Central memory CD4-positive, alpha-beta T cell (primary cell): ENCODE results near the gene ZNF654.
A peak's percentile ranks its signal among the peaks of the same experiment; 100 is the strongest.
"Not testable (repeated sequence)": the region's sequence is repeated elsewhere in the genome, so short reads cannot be mapped to it uniquely, and the experiment has no call there.

Experiments
- DNase-seq: peaks from one replicate; pipeline ENCODE4 v3.0.0; 2022
- total RNA-seq, 3 experiments: gene quantifications; one replicate each; lab custom pipeline; 2026; lab: John Stamatoyannopoulos, UW

The ZNF654 gene
- 32.0 to 64.3 (median 34.1) reads per million in 3 experiments for total RNA-seq

DNA sequence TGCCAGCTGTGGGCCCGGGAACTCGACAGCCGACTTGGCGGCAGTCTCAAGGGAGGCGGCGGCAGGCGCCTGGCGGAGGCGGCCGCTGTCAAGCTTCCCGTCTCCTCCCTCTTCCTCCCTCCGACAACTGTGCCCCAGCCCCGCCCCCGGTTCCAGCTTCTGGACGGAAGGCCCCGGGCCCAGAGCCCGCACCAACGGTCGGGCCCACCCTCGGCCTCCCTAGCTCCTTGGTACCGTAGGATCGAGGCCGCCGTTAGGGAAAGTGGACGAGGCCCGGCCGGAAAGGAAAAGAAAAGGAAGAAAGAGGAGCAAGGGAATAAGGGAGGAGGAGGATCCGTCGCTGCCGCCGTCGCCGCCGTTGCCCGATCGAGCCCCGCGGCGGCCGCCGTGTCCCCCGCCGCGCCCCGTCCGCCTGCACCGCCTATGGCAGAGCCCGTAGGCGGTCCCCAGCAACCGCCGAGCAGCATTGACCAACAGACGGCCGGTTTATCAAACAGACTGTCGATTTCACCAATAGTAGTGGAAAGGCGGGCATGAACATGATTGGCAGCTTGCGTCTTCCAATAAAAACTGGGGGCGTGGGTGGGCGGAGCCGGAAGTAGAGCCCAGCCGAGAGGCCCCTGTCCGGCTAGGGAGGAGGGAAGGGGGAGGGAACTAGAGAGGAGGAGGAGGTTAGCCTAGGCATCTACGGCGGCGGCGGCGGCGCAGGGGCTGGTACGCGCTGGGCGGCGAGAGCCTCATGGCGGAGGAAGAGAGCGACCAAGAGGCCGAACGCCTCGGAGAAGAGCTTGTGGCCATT, at the start of gene ZNF654, which contains the start of gene CGGBP1:
Gene ZNF654 (plus strand): TSS at position 675 of the 799 bp plus-strand sequence. CDS start 65 bp downstream, at position 740.
Gene CGGBP1 (minus strand): TSS at position 425 of the 799 bp plus-strand sequence. CDS start 3,029 bp downstream, outside the sequence.
- peak; percentile 99 for DNase-seq

- no peak for DNase-seq
These were observed 48.2 kb upstream of the ZNF654 start for GRCh38 chr3:88010810-88011209.

- no peak for DNase-seq
These were observed 45.5 kb upstream of the ZNF654 start for GRCh38 chr3:88013592-88013991.

DNA sequence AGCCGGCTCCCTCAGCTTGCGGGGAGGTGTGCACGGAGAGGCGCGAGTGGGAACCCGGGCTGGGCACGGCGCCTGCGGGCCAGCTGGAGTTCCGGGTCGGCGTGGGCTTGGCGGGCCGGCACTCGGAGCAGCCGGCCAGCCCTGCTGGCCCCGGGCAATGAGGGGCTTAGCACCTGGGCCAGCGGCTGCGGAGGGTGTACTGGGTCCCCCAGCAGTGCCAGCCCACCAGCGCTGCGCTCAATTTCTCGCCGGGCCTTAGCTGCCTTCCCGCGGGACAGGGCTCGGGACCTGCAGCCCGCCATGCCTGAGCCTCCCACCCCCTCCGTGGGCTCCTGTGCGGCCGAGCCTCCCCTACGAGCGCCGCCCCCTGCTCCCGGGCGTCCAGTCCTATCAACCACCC, 43.4 kb upstream of the ZNF654 start:
- not testable (repeated sequence) for DNase-seq

DNA sequence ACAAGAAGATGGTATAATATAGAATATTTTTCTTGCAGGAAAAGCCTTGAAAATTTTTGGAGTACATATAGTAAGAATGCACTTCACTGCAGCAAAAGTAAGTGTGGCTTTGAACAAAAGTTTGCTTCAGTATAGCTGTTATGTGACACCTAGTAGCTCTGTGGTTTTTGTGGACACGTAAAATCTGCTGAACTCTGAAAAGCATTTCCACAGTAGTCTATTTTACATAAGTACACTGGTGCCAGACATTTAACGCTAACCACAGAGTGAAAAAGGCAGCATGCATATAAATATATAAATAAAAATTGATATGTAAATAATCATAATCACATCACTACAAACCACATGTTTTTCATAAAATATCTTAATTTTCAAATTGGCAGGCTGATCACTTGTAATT, 40.0 kb upstream of the ZNF654 start:
- DNase-seq: no peak

DNA sequence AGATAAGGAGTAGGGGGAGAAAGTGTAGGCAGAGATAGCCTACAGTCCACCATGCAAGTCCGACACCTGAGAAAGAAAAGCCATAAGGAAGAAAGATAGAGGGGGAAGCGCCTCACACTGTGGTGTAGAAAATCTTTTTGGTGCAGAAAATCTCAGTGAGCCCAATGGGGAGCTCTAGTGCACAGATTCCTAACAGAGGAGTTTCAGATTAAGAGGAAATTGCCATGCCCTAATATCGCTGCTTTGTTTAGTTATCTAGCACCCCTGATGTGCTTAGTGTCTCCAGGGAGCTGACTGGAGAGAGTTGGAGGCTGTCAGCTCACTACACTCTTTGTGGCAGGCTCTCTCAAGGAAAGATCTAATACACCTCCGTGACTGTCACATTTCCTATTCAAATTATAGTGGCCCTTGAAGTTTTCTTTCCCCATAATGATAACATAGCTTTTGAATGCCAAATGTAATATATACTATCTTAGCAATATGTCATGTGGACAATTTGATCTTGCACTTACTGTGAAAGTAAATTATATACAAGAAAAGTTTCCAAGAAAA, 34.0 kb upstream of the ZNF654 start:
- no peak for DNase-seq

GRCh38 chr3:88028876-88029275, 30.2 kb upstream of the ZNF654 start:
- no peak for DNase-seq

GRCh38 chr3:88030210-88030609, 28.8 kb upstream of the ZNF654 start:
- no peak for DNase-seq

DNA sequence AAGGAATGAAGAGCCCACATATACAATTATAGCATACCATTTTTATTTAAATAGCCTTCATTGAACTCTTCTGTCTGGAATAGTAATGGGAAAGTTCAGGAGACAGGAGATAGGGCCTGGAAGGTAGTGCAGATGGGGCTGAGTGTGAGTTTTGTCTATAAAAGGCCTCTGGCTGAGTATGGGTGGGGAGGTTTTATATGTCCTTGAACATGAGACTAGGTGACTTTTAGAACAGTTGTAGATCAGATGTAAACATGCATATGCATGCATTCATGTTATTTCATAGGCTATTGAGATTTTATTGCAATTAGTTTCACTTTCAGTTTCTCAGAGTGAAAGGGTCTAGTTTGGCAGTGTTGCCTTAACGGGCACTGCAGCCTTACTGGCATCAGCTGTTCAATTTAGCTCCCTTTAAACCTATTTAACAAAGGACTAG, 27.4 kb upstream of the ZNF654 start:
- DNase-seq: peak; percentile 52

DNA sequence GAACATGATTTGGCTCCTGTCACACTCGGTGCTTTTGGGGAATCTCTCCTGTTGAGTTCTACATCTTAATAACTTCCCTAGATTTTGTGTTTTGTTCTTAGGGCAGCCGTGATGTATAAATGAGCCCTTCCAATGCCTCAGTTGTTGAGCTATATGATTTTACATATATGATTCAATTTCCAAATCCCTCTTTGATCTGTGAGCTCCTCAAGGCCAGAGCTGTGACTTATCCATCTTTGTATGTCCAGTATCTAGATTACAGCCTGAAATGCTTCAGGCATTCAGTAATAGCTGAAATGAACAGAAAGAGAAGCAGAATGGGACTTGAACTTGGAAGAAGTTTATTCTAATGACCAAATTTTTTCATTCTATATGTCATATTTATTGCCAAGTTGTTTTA, 26.8 kb upstream of the ZNF654 start:
- no peak for DNase-seq

DNA sequence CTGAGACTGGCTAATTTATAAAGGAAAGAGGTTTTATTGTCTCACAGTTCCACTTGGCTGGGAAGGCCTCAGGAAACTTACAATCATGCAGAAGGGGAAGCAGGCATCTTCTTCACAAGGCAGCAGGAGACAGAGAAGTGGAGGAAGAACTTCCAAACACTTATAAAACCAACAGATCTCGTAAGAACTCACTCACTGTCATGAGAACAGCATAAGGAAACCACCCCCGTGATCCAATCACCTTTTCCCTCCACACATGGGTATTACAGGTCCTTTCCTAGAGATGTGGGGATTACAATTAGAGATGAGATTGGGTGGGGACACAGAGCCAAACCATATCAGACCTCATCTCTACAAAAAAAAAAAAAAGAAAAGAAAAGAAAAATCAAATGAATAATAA, 26.0 kb upstream of the ZNF654 start:
- DNase-seq: no peak

DNA sequence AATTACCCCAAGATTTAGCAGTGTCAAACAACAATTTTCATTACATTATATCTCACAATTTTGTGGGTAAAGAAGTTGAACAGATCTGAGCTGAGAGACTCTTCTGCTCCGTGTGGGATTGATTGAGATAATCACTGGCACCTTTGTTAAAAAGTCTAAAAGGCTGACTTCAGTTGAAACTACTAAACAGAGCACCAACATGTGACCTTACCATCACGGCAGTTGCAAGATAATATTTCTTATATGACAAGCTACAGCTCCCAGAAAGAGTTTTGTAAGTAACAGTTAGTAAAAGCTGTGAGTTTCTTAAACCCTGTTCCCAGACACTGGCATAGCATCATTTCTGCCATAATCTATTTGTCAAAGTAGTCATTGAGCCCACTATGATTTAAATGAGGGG, 25.2 kb upstream of the ZNF654 start:
- no peak for DNase-seq

DNA sequence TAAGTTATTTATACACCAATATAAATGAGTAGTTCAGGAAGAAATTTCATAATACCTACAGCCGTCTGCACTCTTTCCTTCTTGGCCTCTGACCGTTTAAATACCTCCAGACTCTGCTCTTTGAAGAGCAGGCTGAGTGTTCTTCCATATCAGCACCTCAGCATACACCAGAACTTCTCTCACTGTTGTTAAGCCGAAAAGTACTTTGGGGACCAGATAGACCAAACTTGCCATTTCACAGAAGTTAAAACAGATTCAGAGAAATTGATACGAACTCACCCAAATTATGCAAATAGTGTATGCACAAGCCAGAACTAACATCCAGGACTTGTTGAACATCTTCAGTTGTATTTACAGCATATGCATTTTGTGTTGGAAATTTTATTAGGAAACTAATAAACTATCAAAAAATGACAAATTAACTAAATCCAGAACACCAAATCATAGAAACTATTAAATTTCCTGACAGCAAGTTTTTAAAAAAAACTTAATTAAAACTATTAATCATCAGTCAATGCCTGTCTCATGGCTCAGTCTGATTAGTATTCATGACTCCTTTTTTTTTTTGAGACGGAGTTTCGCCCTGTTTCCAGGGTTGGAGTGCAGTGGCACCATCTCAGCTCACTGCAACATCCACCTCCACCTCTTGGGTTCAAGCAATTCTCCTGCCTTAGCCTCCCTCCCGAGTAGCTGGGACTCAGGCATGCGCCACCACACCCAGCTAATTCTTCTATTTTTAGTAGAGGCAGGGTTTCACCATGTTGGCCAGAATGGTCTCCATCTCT, 24.4 kb upstream of the ZNF654 start:
- DNase-seq: no peak

DNA sequence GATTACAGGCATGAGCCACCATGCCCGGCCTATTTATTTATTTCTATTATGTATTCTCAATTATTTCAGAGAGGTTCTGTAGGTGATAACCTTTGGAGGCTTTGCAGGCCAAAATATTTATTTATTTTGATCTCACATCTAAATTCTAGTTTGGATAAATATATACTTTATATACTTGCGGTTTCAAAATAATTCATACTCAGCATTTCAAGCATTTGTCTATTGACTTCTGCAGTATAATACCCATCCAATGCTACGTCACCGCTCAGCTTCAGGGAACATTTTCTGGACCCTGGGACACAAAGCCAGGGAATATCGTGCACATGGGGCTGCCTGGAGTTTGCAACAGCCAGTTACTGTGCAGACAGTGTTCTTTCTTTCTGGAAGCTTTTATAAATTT, 22.8 kb upstream of the ZNF654 start:
- no peak for DNase-seq

DNA sequence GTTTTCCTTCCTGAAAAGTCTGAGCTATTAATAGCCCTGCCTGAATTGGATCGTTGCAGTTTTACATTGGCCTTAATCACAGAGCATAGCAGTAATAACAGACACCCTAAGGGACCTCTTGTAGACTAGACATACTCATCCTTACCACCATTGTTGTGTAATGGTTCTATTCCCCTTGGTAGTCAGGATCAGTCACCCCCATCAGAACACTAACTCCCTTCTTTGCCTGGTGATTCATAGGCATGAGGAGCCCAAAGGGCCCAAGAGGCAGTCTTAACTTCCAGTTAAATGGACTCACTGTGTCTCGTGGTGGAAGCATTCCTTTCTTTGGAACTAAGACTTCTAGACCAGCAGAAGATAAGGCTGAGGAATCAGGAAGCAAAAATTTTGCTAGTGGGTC, 20.5 kb upstream of the ZNF654 start:
- no peak for DNase-seq

DNA sequence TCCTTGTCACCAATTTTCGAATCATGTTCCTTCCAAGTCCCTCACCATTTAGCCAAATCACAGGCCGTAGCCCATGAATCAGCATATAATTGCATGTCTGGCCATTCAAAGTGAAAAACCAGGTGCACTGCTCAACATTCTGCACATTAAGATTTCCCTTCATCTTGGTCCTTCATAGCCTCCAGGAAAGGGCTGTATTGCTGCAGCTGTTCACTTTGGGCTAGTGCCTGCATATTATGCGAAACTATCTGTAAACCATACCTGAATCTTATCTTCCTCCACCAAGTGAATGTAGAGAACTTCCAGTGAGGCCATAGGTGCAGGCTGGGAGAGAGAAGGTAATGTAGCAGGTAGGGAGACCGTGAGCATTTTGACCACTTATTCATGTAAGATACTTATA, 18.5 kb upstream of the ZNF654 start:
- DNase-seq: no peak

- no peak for DNase-seq
These were observed 18.1 kb upstream of the ZNF654 start for GRCh38 chr3:88041005-88041404.

DNA sequence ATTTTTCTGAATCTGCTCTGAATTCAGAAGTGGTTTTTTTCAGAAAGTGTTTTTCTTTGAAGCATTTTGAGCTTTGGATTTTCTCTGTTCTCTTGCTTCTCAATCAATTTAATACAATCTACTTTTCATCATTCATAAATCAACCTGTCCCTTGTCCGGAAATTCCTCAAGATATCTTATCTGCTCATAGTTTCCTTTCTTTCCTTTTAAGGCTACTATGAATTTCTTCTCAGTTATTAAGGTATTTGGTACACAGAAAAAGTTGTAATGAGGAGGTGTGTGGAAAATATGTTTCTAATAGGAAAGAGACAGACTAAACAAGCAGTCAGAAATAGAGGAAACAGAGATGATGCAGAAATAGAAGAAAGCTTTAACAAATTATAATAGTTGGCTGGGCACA, 14.6 kb upstream of the ZNF654 start:
- DNase-seq: no peak

- no peak for DNase-seq
These were observed 12.3 kb upstream of the ZNF654 start for GRCh38 chr3:88046766-88047165.

DNA sequence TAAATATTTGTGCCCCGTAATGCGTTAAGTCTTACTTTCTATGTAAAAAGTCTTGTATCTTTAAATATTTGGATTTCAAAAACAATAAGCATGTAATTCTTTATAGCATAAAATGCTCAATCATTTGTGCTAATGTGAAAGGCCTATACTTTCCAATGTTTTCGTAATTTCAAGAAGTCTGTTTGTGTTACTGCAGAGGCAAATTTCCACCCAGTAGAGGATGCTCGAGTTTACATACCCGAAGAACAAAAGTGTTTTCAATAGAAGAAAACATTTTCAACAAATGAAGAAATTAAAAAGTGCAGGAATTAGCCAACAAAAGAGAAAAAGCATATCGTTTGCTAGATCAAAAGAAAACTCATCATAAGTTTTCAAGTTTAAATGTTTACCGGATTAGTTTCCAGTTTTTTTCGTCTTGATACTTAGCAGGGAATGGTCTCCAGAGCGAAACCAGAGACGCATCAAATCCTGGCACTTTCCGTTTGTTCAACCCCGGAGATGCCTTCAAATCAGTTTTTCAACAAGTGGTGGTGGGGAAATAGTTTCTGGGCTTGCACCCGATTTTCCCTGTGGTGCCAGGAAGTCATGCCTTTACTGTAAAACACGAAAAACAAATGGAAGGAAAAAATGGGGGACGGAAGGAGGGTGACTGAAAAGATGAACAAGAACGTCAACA, 1.3 kb upstream of the ZNF654 start:
- peak; percentile 13 for DNase-seq

DNA sequence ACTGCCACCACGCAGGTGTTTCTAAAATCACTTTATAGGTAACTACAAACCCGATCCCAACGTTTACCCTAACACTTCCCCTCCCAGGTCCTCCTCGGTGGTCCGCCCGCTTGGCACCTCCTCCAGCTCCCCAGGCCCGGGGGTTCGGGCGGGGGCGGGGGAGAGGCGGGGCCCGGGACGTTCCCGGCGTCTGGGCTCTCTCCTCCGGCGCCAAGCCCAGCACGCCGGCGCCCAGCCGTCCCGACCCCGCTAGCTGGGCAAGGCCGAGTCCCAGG, 812 bp upstream of the ZNF654 start:
- DNase-seq: no peak

DNA sequence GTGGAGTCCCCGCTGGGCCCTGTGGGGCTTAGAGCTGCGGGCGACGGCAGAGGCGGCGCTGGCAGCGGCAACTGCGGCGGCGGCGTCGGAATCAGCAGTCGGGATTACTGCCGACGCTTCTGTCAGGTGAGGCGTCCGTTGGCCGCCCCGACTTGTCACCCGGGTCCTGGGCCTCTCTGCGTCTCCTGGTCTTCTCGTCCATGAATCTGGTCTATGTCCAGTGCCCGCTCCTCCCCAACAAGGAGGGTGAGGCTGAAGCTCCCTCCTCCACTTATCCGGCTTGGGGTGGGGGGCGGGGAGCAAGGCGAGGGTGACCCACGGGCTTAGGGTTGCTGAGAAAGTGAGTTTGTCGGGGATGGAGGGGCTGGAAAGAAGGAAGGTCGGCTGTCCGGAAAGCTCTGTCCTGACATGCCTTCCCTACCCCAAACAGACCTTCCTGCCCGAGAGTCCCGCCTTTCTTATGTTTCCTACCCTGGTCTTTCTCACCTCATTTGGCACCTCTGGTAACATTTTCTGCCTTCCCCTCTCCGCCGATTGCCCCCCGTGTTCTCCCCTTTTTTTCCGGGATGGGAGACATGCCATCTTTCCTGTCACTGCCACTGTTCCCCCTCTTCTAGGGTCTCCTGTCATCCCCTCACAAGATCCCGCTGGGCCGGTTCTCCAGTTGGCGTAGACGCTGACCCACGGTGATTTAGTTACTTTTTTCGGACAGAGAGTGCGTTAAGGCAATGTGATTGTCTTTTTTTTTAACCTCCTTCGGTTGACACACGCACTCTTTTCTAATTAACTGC, 520 bp downstream of the ZNF654 start:
- DNase-seq: peak; percentile 3
